Esophagus muscularis mucosa (tissue), 4 donors: ENCODE measurements around the gene TRAF3. TPM values are rescaled to one million over a fixed set of nuclear protein-coding genes. Genes with fewer than 3 reads are reported as not detected.

ENCODE experiments used
- DNase-seq: peaks from one replicate; pipeline ENCODE4 v3.0.0-alpha.2; 2017; ENCODE audit errors: extremely low spot score
- H3K27ac ChIP-seq, 4 donors: fragments of 200-600 bp; sonication (generic); replicated peaks in 1 of 4; 1 replicate in 3 of 4; 2 replicates in 1 of 4; pipeline ENCODE4 v1.5.1; 2016 to 2019; ENCODE audit warnings: mild to moderate bottlenecking in 1 of 4
- H3K27me3 ChIP-seq, 4 donors: fragments of 200-600 bp; sonication (generic); one replicate each; pipeline versions ENCODE4 v1.5.1 to v1.6.0; 2016 to 2019
- H3K36me3 ChIP-seq, 4 donors: fragments of 200-600 bp; sonication (generic); one replicate each; pipeline ENCODE4 v1.5.1; 2016 to 2019
- H3K4me1 ChIP-seq, 4 donors: fragments of 200-600 bp; sonication (generic); one replicate each; pipeline ENCODE4 v1.5.1; 2016 to 2019
- H3K4me3 ChIP-seq, 4 donors: fragments of 200-600 bp; sonication (generic); 1 replicate in 2 of 4; 2 replicates in 2 of 4; pipeline ENCODE4 v1.5.1; 2016 to 2019; ENCODE audit warnings: mild to moderate bottlenecking in 4 of 4, moderate library complexity in 1 of 4
- H3K9me3 ChIP-seq, 4 donors: fragments of 200-600 bp; sonication (generic); 1 replicate in 3 of 4; 2 replicates in 1 of 4; pipeline ENCODE4 v1.5.1; 2016 to 2019
- CTCF ChIP-seq, 3 experiments: fragments of 200-600 bp in 2 of 3; fragments of 450-650 bp in 1 of 3; sonication (generic) in 2 of 3; IDR thresholded peaks; one replicate each; pipeline ENCODE4 v1.5.1; 2017 to 2019; ENCODE audit warnings: antibody characterized with exemption in 3 of 3, mild to moderate bottlenecking in 2 of 3, moderate library complexity in 1 of 3
- EP300 ChIP-seq: sonication (generic); formaldehyde crosslinking; IDR thresholded peaks from one replicate; pipeline ENCODE4 v1.6.1; 2017; ENCODE audit warnings: antibody characterized with exemption
- POLR2A ChIP-seq: fragments of 450-650 bp; IDR thresholded peaks from one replicate; pipeline ENCODE4 v1.6.1; 2017; ENCODE audit warnings: antibody characterized with exemption, moderate library complexity, mild to moderate bottlenecking, low read depth
- POLR2AphosphoS5 ChIP-seq, 2 donors: sonication (generic); formaldehyde crosslinking; IDR thresholded peaks; one replicate each; pipeline ENCODE4 v1.6.1; 2017; ENCODE audit warnings: antibody characterized with exemption in 2 of 2
- WGBS: methylation state at CpG from one replicate; pipeline ENCODE4 v1.1.5; 2018; 5-methylcytosine and 5-hydroxymethylcytosine counted together
- intact Hi-C: fragments of 100-400 bp; cut with DNase I; formaldehyde crosslinking; loops from one replicate; pipeline ENCODE4 v1.15.1; 2023
- total RNA-seq, 4 donors: library from RNA; depleted of rRNA; stranded (reverse); fragments of >200 nt; gene quantifications; one replicate each; pipeline versions ENCODE4 v1.1.0 to v1.2.1, GENCODE V29; 2016

The TRAF3 gene
- total RNA-seq, 4 donors from 2014 or later, result 9.6 to 19.1 (median 17.5) TPM

DNA sequence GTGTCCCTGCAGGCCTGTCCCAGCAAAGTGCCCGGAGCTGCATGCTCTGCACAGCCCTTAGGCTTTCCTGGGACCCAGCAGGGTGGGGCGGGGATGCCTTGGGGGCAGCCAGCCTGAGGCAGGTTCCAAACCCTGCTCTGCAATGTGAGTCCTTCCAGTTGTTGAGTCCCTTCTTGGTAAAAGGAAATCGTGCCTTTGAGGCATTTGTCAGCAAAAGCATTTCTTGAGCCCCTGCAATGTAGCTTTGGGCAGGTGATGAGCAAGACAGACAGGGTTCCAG lies 38.1 kb upstream of the TRAF3 start:
- intact Hi-C loops, result no loop called here
- Histone ChIP-seq H3K4me1 (no peaks in the 10 kb centered on the region), H3K27ac (no peak overlapping the region), H3K36me3 (peaks cover 0 to 20% (median 9%) of the 10 kb centered on the region in 4 donors), H3K9me3 (peaks cover 0 to 26% (median 22%) of the 10 kb centered on the region in 4 donors), H3K27me3 (no peaks in the 10 kb centered on the region), H3K4me3 (no peak overlapping the region)
- DNase-seq, result no peak
- no peak for TF ChIP-seq POLR2AphosphoS5 (IDR thresholded peaks at IDR 0.05)
- no peak for TF ChIP-seq EP300
- no peak for TF ChIP-seq POLR2A
- TF ChIP-seq CTCF (IDR thresholded peaks at IDR 0.05), result no peak
- WGBS, result 80% methylated on average over 1 of the region's 3 CpGs

GRCh38 chr14:102746634-102747438 lies 30.4 kb upstream of the TRAF3 start:
- no peak for DNase-seq
- Histone ChIP-seq H3K36me3 (peaks cover 0 to 15% (median 2%) of the 10 kb centered on the region in 4 donors), H3K4me3 (no peak overlapping the region), H3K9me3 (peaks cover 0 to 13% (median 8%) of the 10 kb centered on the region in 4 donors), H3K27ac (no peak overlapping the region), H3K27me3 (no peaks in the 10 kb centered on the region), H3K4me1 (no peaks in the 10 kb centered on the region)
- WGBS, result 93% methylated on average over 23 of the region's 28 CpGs
- TF ChIP-seq POLR2A, result no peak
- intact Hi-C loops, result no loop called here

- Histone ChIP-seq H3K9me3 (no peaks in the 10 kb centered on the region), H3K27me3 (no peaks in the 10 kb centered on the region), H3K4me3 (no peak overlapping the region), H3K4me1 (no peaks in the 10 kb centered on the region), H3K36me3 (peaks cover 0 to 15% (median 2%) of the 10 kb centered on the region in 4 donors), H3K27ac (no peak overlapping the region)
- WGBS, result 76% methylated on average over 5 of the region's 8 CpGs
- intact Hi-C loops, result no loop called here
- no peak for TF ChIP-seq POLR2AphosphoS5 (IDR thresholded peaks at IDR 0.05)
- no peak for TF ChIP-seq POLR2A
- TF ChIP-seq CTCF (IDR thresholded peaks at IDR 0.05), result no peak
- TF ChIP-seq EP300, result no peak
- no peak for DNase-seq
Measured at GRCh38 chr14:102748806-102749205, 28.4 kb upstream of the TRAF3 start.

- WGBS, result 90% methylated on average over 32 of the region's 33 CpGs
- no peaks in the 10 kb centered on the region for H3K9me3 ChIP-seq
- no peaks in the 10 kb centered on the region for H3K27me3 ChIP-seq
- H3K27ac ChIP-seq, result no peak overlapping the region
- H3K4me1 ChIP-seq, result no peaks in the 10 kb centered on the region
- no peak overlapping the region for H3K4me3 ChIP-seq
- peaks cover 0 to 11% (median 0%) of the 10 kb centered on the region in 4 donors for H3K36me3 ChIP-seq
- TF ChIP-seq CTCF (IDR thresholded peaks at IDR 0.05), result no peak
- TF ChIP-seq EP300, result no peak
- no peak for TF ChIP-seq POLR2A
- no peak for TF ChIP-seq POLR2AphosphoS5 (IDR thresholded peaks at IDR 0.05)
- no peak for DNase-seq
- intact Hi-C loops, result no loop called here
Measured at GRCh38 chr14:102749393-102750305, 27.6 kb upstream of the TRAF3 start.

DNA sequence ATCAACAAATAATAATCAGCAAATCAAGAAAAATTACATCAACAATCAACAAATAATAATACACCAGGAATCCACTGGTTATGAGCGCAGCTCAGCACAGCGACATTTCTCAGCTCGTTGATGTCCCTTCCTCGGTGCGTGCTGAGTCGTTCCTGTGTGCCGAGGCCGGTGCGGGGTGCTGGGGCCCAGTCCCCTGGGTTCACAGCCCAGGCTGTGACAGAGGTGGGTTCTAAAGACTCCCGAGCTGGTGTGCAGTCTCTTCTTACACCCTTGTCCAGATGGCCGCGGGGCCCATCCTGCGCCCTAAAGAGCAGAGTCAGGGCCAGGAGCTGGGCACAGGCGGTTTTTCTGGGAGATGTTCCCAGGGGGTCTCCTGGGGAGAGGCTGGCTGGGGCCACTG lies 26.9 kb upstream of the TRAF3 start:
- H3K4me3 ChIP-seq, result no peak overlapping the region
- H3K9me3 ChIP-seq, result no peaks in the 10 kb centered on the region
- 95% methylated on average over 12 of the region's 14 CpGs for WGBS
- no peak for DNase-seq
- peaks cover 0 to 11% (median 0%) of the 10 kb centered on the region in 4 donors for H3K36me3 ChIP-seq
- no peaks in the 10 kb centered on the region for H3K27me3 ChIP-seq
- no peak overlapping the region for H3K27ac ChIP-seq
- intact Hi-C loops, result no loop called here
- no peaks in the 10 kb centered on the region for H3K4me1 ChIP-seq
- TF ChIP-seq POLR2A (no peak), CTCF (IDR thresholded peaks at IDR 0.05) (no peak), EP300 (no peak), POLR2AphosphoS5 (IDR thresholded peaks at IDR 0.05) (no peak)
